ENCODE data around the gene KRT71.

The KRT71 gene

DNA sequence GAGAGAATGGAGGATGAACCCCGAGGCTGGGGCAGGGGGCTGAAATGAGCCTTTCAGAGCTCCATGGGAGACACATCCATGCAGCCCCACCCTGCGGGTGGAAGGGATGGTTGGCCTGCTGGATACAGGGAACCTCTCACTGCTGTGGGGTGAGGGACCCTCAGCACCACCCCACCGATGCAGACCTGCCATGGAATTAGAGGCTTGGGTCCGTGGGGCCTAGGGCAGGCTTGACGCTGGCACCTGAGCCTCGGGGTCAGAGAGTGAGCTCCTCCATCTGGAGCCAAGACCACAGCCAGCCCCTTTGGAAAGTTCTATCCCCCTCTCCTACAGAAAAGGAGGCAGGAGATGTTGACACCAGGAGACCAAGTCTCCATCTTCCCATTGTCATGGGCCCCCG lies 28.1 kb upstream of the KRT71 start:
- H3K4me2 ChIP-seq (ENCODE audit: low read length) = no peak overlapping the region
- no peaks in the 10 kb centered on the region for H3K79me2 ChIP-seq (ENCODE audit: low read length)
- H4K20me1 ChIP-seq (ENCODE audit: insufficient read depth, low read length) = no peaks in the 10 kb centered on the region
- no peaks in the 10 kb centered on the region for H3K36me3 ChIP-seq (replicated peaks; ENCODE audit: low read depth, low read length)
- H2AFZ ChIP-seq (ENCODE audit: low read depth, low read length) = no peak overlapping the region
- TF ChIP-seq EZH2phosphoT487 (IDR thresholded peaks at IDR 0.05; ENCODE audit: low read depth) = no peak
- TF ChIP-seq CTCF (IDR thresholded peaks at IDR 0.05; ENCODE audit: low read depth, low read length) = no peak
- H3K4me1 ChIP-seq (ENCODE audit: low read length) = no peaks in the 10 kb centered on the region
- H3K27ac ChIP-seq (ENCODE audit: low read length) = no peak overlapping the region
- peaks cover 19% of the 10 kb centered on the region for H3K27me3 ChIP-seq (ENCODE audit: low read depth, low read length)
- no peak overlapping the region for H3K9ac ChIP-seq (ENCODE audit: low read length)
- H3K9me3 ChIP-seq (ENCODE audit: insufficient read depth, low read length) = no peaks in the 10 kb centered on the region
- H3K4me3 ChIP-seq (ENCODE audit: low read length) = no peak overlapping the region

GRCh38 chr12:52580496-52580895 lies 27.6 kb upstream of the KRT71 start:
- Histone ChIP-seq H3K4me3 (ENCODE audit: low read length) (no peak overlapping the region), H3K4me1 (ENCODE audit: low read length) (no peaks in the 10 kb centered on the region), H3K9ac (ENCODE audit: low read length) (no peak overlapping the region), H4K20me1 (ENCODE audit: insufficient read depth, low read length) (no peaks in the 10 kb centered on the region), H3K27ac (ENCODE audit: low read length) (no peak overlapping the region), H3K36me3 (replicated peaks; ENCODE audit: low read depth, low read length) (no peaks in the 10 kb centered on the region), H3K9me3 (ENCODE audit: insufficient read depth, low read length) (no peaks in the 10 kb centered on the region), H3K79me2 (ENCODE audit: low read length) (no peaks in the 10 kb centered on the region), H2AFZ (ENCODE audit: low read depth, low read length) (no peak overlapping the region), H3K27me3 (ENCODE audit: low read depth, low read length) (peaks cover 19% of the 10 kb centered on the region), H3K4me2 (ENCODE audit: low read length) (no peak overlapping the region)
- no peak for TF ChIP-seq EZH2phosphoT487 (IDR thresholded peaks at IDR 0.05; ENCODE audit: low read depth)
- TF ChIP-seq CTCF (IDR thresholded peaks at IDR 0.05; ENCODE audit: low read depth, low read length) = no peak

DNA sequence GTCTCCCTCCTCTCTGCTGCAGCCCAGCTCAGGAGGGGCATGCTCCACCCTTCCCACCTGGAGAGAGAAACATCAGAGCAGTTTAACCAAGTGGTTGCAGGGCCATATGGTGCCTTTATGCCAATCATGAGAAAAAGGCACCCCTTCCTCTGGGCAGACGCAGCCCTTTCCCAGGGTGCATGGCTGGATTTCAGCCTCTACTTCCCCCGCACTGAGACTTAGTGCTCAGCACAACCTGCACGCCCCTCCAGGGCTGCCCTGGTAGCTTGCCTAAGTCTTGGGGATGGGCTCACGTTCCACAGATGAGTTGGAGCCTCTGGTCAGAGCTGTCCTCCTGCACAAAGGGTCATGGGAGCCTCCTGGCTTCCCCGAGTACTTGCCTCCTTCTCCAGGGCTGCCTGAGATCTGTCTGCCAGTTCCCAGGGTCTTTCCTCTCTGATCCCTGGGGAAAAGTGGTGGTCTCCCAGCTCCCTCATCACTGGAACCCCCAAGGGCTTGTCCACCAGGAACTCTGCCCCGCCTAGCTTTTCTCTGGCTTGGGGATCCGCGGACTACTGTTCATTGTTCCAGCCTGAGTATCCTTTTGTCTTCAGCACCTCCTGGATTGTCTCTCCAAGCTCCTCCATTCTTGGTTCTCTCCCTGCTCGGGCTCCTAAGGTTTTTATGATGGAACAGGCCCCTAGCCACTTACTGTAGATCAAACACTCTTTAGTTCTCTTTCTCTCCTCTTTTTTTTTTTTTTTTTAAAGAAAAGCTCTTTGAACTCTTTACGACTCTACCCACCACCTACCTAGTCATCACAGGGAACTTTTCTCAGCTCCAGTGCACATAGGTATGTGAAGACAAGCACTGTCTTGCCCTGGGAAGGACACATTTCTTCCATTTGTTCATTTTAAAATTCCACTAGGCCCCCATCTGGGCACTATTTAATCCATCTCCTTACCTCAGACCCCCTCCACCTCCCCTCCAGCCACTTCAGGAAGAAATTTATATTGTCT lies 26.8 kb upstream of the KRT71 start:
- H3K27ac ChIP-seq (ENCODE audit: low read length) = no peak overlapping the region
- H4K20me1 ChIP-seq (ENCODE audit: insufficient read depth, low read length) = no peaks in the 10 kb centered on the region
- H3K9ac ChIP-seq (ENCODE audit: low read length) = no peak overlapping the region
- no peak overlapping the region for H3K4me2 ChIP-seq (ENCODE audit: low read length)
- peaks cover 5% of the 10 kb centered on the region; the same call in 1 of the 2 replicates for H3K4me1 ChIP-seq (ENCODE audit: low read length)
- H3K27me3 ChIP-seq (ENCODE audit: low read depth, low read length) = peaks cover 19% of the 10 kb centered on the region
- H3K4me3 ChIP-seq (ENCODE audit: low read length) = no peak overlapping the region
- no peak overlapping the region for H2AFZ ChIP-seq (ENCODE audit: low read depth, low read length)
- no peaks in the 10 kb centered on the region for H3K36me3 ChIP-seq (replicated peaks; ENCODE audit: low read depth, low read length)
- H3K79me2 ChIP-seq (ENCODE audit: low read length) = no peaks in the 10 kb centered on the region
- H3K9me3 ChIP-seq (ENCODE audit: insufficient read depth, low read length) = no peaks in the 10 kb centered on the region
- TF ChIP-seq EZH2phosphoT487 (IDR thresholded peaks at IDR 0.05; ENCODE audit: low read depth) = no peak
- no peak for TF ChIP-seq CTCF (IDR thresholded peaks at IDR 0.05; ENCODE audit: low read depth, low read length)

- Histone ChIP-seq H3K4me1 (ENCODE audit: low read length) (peaks cover 5% of the 10 kb centered on the region; the same call in 1 of the 2 replicates), H2AFZ (ENCODE audit: low read depth, low read length) (no peak overlapping the region), H3K4me2 (ENCODE audit: low read length) (no peak overlapping the region), H3K27me3 (ENCODE audit: low read depth, low read length) (peaks cover 19% of the 10 kb centered on the region), H3K27ac (ENCODE audit: low read length) (no peak overlapping the region), H3K9ac (ENCODE audit: low read length) (no peak overlapping the region), H3K36me3 (replicated peaks; ENCODE audit: low read depth, low read length) (no peaks in the 10 kb centered on the region), H4K20me1 (ENCODE audit: insufficient read depth, low read length) (no peaks in the 10 kb centered on the region), H3K4me3 (ENCODE audit: low read length) (no peak overlapping the region), H3K9me3 (ENCODE audit: insufficient read depth, low read length) (no peaks in the 10 kb centered on the region), H3K79me2 (ENCODE audit: low read length) (no peaks in the 10 kb centered on the region)
- TF ChIP-seq EZH2phosphoT487 (IDR thresholded peaks at IDR 0.05; ENCODE audit: low read depth) = no peak
- no peak for TF ChIP-seq CTCF (IDR thresholded peaks at IDR 0.05; ENCODE audit: low read depth, low read length)
Observed at GRCh38 chr12:52578469-52578868, 25.5 kb upstream of the KRT71 start.

Measured in OCI-LY3 (cell line).